SK-N-SH (cell line): ENCODE measurements around the gene SAMD1.

Experiments
- CTCF ChIP-seq: fragments of 200-600 bp; sonication (generic); IDR thresholded peaks from 2 replicates; pipeline ENCODE4 v1.6.1; 2017; ENCODE audit warnings: antibody characterized with exemption, mild to moderate bottlenecking, moderate library complexity
- EZH2phosphoT487 ChIP-seq: fragments of 200-600 bp; sonication (generic); IDR thresholded peaks from 2 replicates; pipeline ENCODE4 v1.6.1; 2017; ENCODE audit warnings: low read depth, mixed run types, mild to moderate bottlenecking, antibody characterized with exemption, moderate library complexity, borderline replicate concordance
- MXI1 ChIP-seq: IDR thresholded peaks from 2 replicates; pipeline ENCODE4 v1.6.1; 2012; ENCODE audit warnings: mild to moderate bottlenecking, low read depth, low read length, improper control_type of control experiment
- PBX3 ChIP-seq: IDR thresholded peaks from 2 replicates; pipeline ENCODE4; 2012
- RAD21 ChIP-seq: IDR thresholded peaks from 2 replicates; pipeline ENCODE4 v1.6.1; 2012; ENCODE audit warnings: mild to moderate bottlenecking, low read length

- TF ChIP-seq PBX3 (no peak), CTCF (no peak), MXI1 (no peak), EZH2phosphoT487 (no peak), RAD21 (no peak)
Measured at GRCh38 chr19:14112051-14112808, 21.7 kb upstream of the SAMD1 start.
